ENCODE measurements around the gene DEXI. TPM values are rescaled to one million over a fixed set of nuclear protein-coding genes. Genes with fewer than 3 reads are reported as not detected.
A peak's percentile ranks its signal among the peaks of the same experiment; 100 is the strongest.

DEXI gene
- total and polyA plus RNA-seq, 2 of the 13 experiments (the other 11 are each of a cell fraction or from before 2014, with no cell fraction given) = 51.5 to 70.4 TPM

GRCh38 chr16:10978871-10979446, 36.7 kb upstream of the DEXI start (continued):
- TF ChIP-seq SNAPC4 (CRISPR knock-in tag; IDR thresholded peaks at IDR 0.05) (no peak; the same call in 1 of the 2 replicates), HNF4A (CRISPR knock-in tag; IDR thresholded peaks at IDR 0.05) (peak; percentile 50), SNAI1 (CRISPR knock-in tag; IDR thresholded peaks at IDR 0.05; ENCODE audit: borderline replicate concordance) (0 out of 2 replicates have a peak, but pooled peaks have one; percentile 48), FOXA1 (IDR thresholded peaks at IDR 0.05) (no peak), FOXA1 (CRISPR knock-in tag; IDR thresholded peaks at IDR 0.05) (peak; percentile 62), DRAP1 (CRISPR knock-in tag; IDR thresholded peaks at IDR 0.05) (no peak), LCORL (IDR thresholded peaks at IDR 0.05) (no peak), LCORL (CRISPR knock-in tag; IDR thresholded peaks at IDR 0.05) (peak; percentile 64; the same call in 1 of the 2 replicates), KLF11 (CRISPR knock-in tag; IDR thresholded peaks at IDR 0.05) (no peak), FOXA3 (CRISPR knock-in tag; IDR thresholded peaks at IDR 0.05) (no peak), NR1H2 (CRISPR knock-in tag; IDR thresholded peaks at IDR 0.05; ENCODE audit: borderline replicate concordance, low read depth) (no peak), ARHGAP35 (CRISPR knock-in tag; IDR thresholded peaks at IDR 0.05; ENCODE audit: borderline replicate concordance) (no peak), ZNF407 (CRISPR knock-in tag; IDR thresholded peaks at IDR 0.05; ENCODE audit: not compliant biosample characterization) (no peak), ZNF567 (CRISPR knock-in tag; IDR thresholded peaks at IDR 0.05; ENCODE audit: borderline replicate concordance) (no peak)
